ENCODE results near the gene NEU3.
A peak's percentile ranks its signal among the peaks of the same experiment; 100 is the strongest.
"Not testable (repeated sequence)": the region's sequence is repeated elsewhere in the genome, so short reads cannot be mapped to it uniquely, and the experiment has no call there.

NEU3 gene

DNA sequence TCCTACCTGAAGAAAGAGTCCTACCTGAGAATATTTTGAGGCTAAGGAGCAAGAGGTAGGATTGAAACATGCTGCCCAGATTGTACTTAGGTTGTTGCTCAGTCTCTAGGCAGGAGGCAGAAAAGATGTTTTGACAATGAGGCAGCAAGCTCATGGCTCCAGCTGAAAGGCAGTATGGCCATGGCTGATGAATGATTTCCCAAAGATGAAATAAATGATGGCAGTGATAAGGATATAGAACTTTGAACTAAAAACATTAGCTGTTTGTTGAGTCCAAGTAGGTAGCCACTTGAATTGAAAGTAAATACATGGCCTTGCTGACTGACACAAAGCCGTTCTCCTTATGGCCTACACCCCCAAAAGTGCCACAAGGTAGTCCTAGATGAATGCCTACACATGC, 6.8 kb upstream of the NEU3 start:
- no peaks in the 10 kb centered on the region for H3K27me3 ChIP-seq (replicated peaks; ENCODE audit: control insufficient read depth, insufficient read depth, low read length, poor library complexity, severe bottlenecking)
- no peak for DNase-seq

DNA sequence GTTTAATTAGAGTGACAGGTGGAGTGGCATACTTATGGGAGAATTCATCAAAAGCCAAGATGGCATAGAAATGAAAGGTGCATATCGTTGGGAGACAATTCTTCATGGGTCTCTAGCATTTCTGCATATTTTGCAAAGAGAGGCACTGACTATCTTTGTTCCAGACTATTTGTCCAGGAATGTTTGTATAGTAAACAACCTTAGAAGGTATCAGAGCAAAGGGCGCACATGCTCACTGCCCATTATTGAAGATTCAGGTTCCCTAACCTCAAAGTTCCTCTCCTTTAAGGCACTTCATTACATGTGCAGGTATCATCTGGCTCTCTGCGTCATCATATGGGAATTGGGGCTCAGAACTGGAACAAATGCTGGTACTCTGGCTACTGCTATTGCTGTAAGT, 4.7 kb upstream of the NEU3 start:
- Histone ChIP-seq H3K4me3 (ENCODE audit: insufficient read depth, low read depth, low read length, poor library complexity, severe bottlenecking) (no peak overlapping the region), H3K36me3 (ENCODE audit: control insufficient read depth, insufficient read depth, low read length) (no peaks in the 10 kb centered on the region), H3K9me3 (ENCODE audit: control insufficient read depth, low read length) (no peaks in the 10 kb centered on the region), H3K27me3 (replicated peaks; ENCODE audit: control insufficient read depth, insufficient read depth, low read length, poor library complexity, severe bottlenecking) (no peaks in the 10 kb centered on the region), H3K27ac (ENCODE audit: insufficient read depth, low read length, poor library complexity, severe bottlenecking) (no peak overlapping the region), H3K4me1 (ENCODE audit: control insufficient read depth, insufficient read depth, low read length, poor library complexity, severe bottlenecking) (peaks cover 2% of the 10 kb centered on the region)
- no peak for DNase-seq

More for the DNA sequence above, 6.8 kb upstream of the NEU3 start:
- no peaks in the 10 kb centered on the region for H3K9me3 ChIP-seq (ENCODE audit: control insufficient read depth, low read length)
- H3K4me3 ChIP-seq (ENCODE audit: insufficient read depth, low read depth, low read length, poor library complexity, severe bottlenecking) = no peak overlapping the region
- no peaks in the 10 kb centered on the region for H3K4me1 ChIP-seq (ENCODE audit: control insufficient read depth, insufficient read depth, low read length, poor library complexity, severe bottlenecking)
- no peak overlapping the region for H3K27ac ChIP-seq (ENCODE audit: insufficient read depth, low read length, poor library complexity, severe bottlenecking)
- H3K36me3 ChIP-seq (ENCODE audit: control insufficient read depth, insufficient read depth, low read length) = peaks cover 12% of the 10 kb centered on the region

- Histone ChIP-seq H3K36me3 (ENCODE audit: control insufficient read depth, insufficient read depth, low read length) (no peaks in the 10 kb centered on the region), H3K27ac (ENCODE audit: insufficient read depth, low read length, poor library complexity, severe bottlenecking) (no peak overlapping the region), H3K4me3 (ENCODE audit: insufficient read depth, low read depth, low read length, poor library complexity, severe bottlenecking) (no peak overlapping the region), H3K27me3 (replicated peaks; ENCODE audit: control insufficient read depth, insufficient read depth, low read length, poor library complexity, severe bottlenecking) (no peaks in the 10 kb centered on the region), H3K9me3 (ENCODE audit: control insufficient read depth, low read length) (no peaks in the 10 kb centered on the region), H3K4me1 (ENCODE audit: control insufficient read depth, insufficient read depth, low read length, poor library complexity, severe bottlenecking) (peaks cover 2% of the 10 kb centered on the region)
- DNase-seq = no peak
Measured at GRCh38 chr11:74984730-74985129, 4.0 kb upstream of the NEU3 start.

DNA sequence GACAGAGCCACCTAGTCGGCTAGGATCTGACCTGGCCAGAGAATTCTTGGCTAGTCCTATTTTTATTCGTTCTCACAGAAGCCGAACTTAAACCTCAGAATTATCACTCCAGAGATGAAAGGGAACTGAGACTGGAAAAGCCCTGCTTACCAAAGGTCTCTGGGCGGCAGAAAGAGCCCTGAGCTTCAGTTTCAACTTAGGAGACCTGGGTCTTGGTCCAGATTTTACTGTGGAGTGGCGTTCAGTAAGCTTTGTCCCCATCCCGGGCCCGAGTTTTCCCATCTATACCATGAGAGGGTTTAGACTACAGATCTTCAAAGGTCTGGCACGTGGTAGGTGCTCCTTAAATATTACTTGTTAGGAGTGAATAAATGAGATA, 516 bp downstream of the NEU3 start:
- Histone ChIP-seq H3K9me3 (ENCODE audit: control insufficient read depth, low read length) (no peaks in the 10 kb centered on the region), H3K36me3 (ENCODE audit: control insufficient read depth, insufficient read depth, low read length) (no peaks in the 10 kb centered on the region), H3K27ac (ENCODE audit: insufficient read depth, low read length, poor library complexity, severe bottlenecking) (peak overlapping the region; percentile 61), H3K27me3 (replicated peaks; ENCODE audit: control insufficient read depth, insufficient read depth, low read length, poor library complexity, severe bottlenecking) (no peaks in the 10 kb centered on the region), H3K4me1 (ENCODE audit: control insufficient read depth, insufficient read depth, low read length, poor library complexity, severe bottlenecking) (peaks cover 2% of the 10 kb centered on the region), H3K4me3 (ENCODE audit: insufficient read depth, low read depth, low read length, poor library complexity, severe bottlenecking) (peak overlapping the region; percentile 75)
- no peak for DNase-seq

- not testable (repeated sequence) for DNase-seq
Measured at GRCh38 chr11:74990150-74990549, 1.4 kb downstream of the NEU3 start.

DNA sequence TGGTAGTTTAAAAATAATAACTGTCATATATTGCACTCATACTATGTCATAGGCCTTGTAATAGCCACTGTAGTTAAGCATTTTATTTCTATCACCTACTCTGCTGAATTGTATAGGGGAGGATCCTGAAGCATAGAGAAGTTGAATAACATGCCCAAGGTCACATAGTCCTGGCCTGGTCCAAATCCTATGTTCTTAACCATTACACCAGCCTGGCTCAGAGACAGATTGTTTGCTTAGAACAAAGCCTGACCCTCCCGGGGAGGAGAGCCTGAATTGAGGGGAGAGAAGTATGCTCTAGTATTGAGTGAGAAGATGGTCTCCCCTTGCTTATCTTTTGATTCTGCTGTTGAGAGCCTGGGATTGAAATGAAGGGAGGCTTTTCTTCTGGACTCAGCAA, 2.2 kb downstream of the NEU3 start:
- DNase-seq = no peak
- Histone ChIP-seq H3K27ac (ENCODE audit: insufficient read depth, low read length, poor library complexity, severe bottlenecking) (no peak overlapping the region), H3K4me3 (ENCODE audit: insufficient read depth, low read depth, low read length, poor library complexity, severe bottlenecking) (no peak overlapping the region), H3K36me3 (ENCODE audit: control insufficient read depth, insufficient read depth, low read length) (peaks cover 7% of the 10 kb centered on the region), H3K4me1 (ENCODE audit: control insufficient read depth, insufficient read depth, low read length, poor library complexity, severe bottlenecking) (peaks cover 2% of the 10 kb centered on the region), H3K27me3 (replicated peaks; ENCODE audit: control insufficient read depth, insufficient read depth, low read length, poor library complexity, severe bottlenecking) (no peaks in the 10 kb centered on the region), H3K9me3 (ENCODE audit: control insufficient read depth, low read length) (no peaks in the 10 kb centered on the region)

More at GRCh38 chr11:74990150-74990549, 1.4 kb downstream of the NEU3 start:
- not testable (repeated sequence) for H3K4me1 ChIP-seq (ENCODE audit: control insufficient read depth, insufficient read depth, low read length, poor library complexity, severe bottlenecking); H3K27ac ChIP-seq (ENCODE audit: insufficient read depth, low read length, poor library complexity, severe bottlenecking); H3K4me3 ChIP-seq (ENCODE audit: insufficient read depth, low read depth, low read length, poor library complexity, severe bottlenecking); H3K36me3 ChIP-seq (ENCODE audit: control insufficient read depth, insufficient read depth, low read length); H3K9me3 ChIP-seq (ENCODE audit: control insufficient read depth, low read length); H3K27me3 ChIP-seq (replicated peaks; ENCODE audit: control insufficient read depth, insufficient read depth, low read length, poor library complexity, severe bottlenecking)

- peaks cover 12% of the 10 kb centered on the region for H3K36me3 ChIP-seq (ENCODE audit: control insufficient read depth, insufficient read depth, low read length)
- no peak for DNase-seq
Measured at GRCh38 chr11:74992852-74993251, 4.1 kb downstream of the NEU3 start.

DNA sequence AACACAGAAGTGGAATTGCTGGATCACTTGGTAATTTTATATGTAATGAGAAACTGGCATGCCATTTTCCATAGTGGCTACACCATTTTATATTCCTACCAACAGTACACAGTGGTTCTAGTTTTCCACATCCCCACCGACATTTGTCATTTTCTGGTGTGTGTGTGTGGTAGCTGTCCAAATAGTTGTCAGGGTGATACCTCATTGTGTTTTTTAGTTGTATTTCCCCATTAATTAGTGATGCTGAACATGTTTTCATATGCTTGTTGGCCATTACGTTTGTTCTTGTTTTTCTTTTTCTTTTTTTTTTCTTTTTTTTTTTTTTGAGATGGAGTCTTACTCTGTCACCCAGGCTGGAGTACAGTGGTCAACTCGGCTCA, 12.2 kb downstream of the NEU3 start:
- no peaks in the 10 kb centered on the region for H3K27me3 ChIP-seq (replicated peaks; ENCODE audit: control insufficient read depth, insufficient read depth, low read length, poor library complexity, severe bottlenecking)
- peaks cover 14% of the 10 kb centered on the region for H3K36me3 ChIP-seq (ENCODE audit: control insufficient read depth, insufficient read depth, low read length)
- no peak for DNase-seq
- no peaks in the 10 kb centered on the region for H3K9me3 ChIP-seq (ENCODE audit: control insufficient read depth, low read length)
- H3K27ac ChIP-seq (ENCODE audit: insufficient read depth, low read length, poor library complexity, severe bottlenecking) = no peak overlapping the region
- no peak overlapping the region for H3K4me3 ChIP-seq (ENCODE audit: insufficient read depth, low read depth, low read length, poor library complexity, severe bottlenecking)
- H3K4me1 ChIP-seq (ENCODE audit: control insufficient read depth, insufficient read depth, low read length, poor library complexity, severe bottlenecking) = no peaks in the 10 kb centered on the region

More at GRCh38 chr11:74992852-74993251, 4.1 kb downstream of the NEU3 start:
- H3K27me3 ChIP-seq (replicated peaks; ENCODE audit: control insufficient read depth, insufficient read depth, low read length, poor library complexity, severe bottlenecking) = no peaks in the 10 kb centered on the region
- H3K4me3 ChIP-seq (ENCODE audit: insufficient read depth, low read depth, low read length, poor library complexity, severe bottlenecking) = no peak overlapping the region
- peaks cover 2% of the 10 kb centered on the region for H3K4me1 ChIP-seq (ENCODE audit: control insufficient read depth, insufficient read depth, low read length, poor library complexity, severe bottlenecking)
- no peak overlapping the region for H3K27ac ChIP-seq (ENCODE audit: insufficient read depth, low read length, poor library complexity, severe bottlenecking)
- no peaks in the 10 kb centered on the region for H3K9me3 ChIP-seq (ENCODE audit: control insufficient read depth, low read length)

DNA sequence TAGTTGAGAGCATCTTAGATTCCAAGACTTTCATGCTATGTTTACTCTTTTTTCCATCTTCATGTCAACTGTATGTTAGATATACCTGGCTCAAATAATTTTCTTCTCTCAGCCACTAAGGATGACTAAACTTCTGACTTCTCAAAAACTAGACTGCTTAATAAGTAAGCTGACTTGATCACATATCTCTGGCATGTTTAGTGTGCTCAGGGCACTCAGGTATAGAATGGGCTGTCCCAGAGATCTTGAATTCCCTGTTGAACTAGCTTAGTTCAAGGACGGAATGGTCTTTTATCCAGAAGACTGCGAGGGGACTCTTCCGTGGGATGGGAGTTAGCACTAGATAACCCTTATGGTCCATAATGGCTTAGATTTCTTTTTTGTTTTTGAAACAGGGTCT, 13.0 kb downstream of the NEU3 start:
- Histone ChIP-seq H3K36me3 (ENCODE audit: control insufficient read depth, insufficient read depth, low read length) (peaks cover 18% of the 10 kb centered on the region), H3K27ac (ENCODE audit: insufficient read depth, low read length, poor library complexity, severe bottlenecking) (no peak overlapping the region), H3K4me3 (ENCODE audit: insufficient read depth, low read depth, low read length, poor library complexity, severe bottlenecking) (no peak overlapping the region), H3K4me1 (ENCODE audit: control insufficient read depth, insufficient read depth, low read length, poor library complexity, severe bottlenecking) (no peaks in the 10 kb centered on the region), H3K27me3 (replicated peaks; ENCODE audit: control insufficient read depth, insufficient read depth, low read length, poor library complexity, severe bottlenecking) (no peaks in the 10 kb centered on the region), H3K9me3 (ENCODE audit: control insufficient read depth, low read length) (no peaks in the 10 kb centered on the region)
- no peak for DNase-seq

- H3K27me3 ChIP-seq (replicated peaks; ENCODE audit: control insufficient read depth, insufficient read depth, low read length, poor library complexity, severe bottlenecking) = no peaks in the 10 kb centered on the region
- no peaks in the 10 kb centered on the region for H3K4me1 ChIP-seq (ENCODE audit: control insufficient read depth, insufficient read depth, low read length, poor library complexity, severe bottlenecking)
- H3K9me3 ChIP-seq (ENCODE audit: control insufficient read depth, low read length) = no peaks in the 10 kb centered on the region
- H3K4me3 ChIP-seq (ENCODE audit: insufficient read depth, low read depth, low read length, poor library complexity, severe bottlenecking) = no peak overlapping the region
- DNase-seq = no peak
- peaks cover 18% of the 10 kb centered on the region for H3K36me3 ChIP-seq (ENCODE audit: control insufficient read depth, insufficient read depth, low read length)
- no peak overlapping the region for H3K27ac ChIP-seq (ENCODE audit: insufficient read depth, low read length, poor library complexity, severe bottlenecking)
Measured at GRCh38 chr11:75002516-75002915, 13.8 kb downstream of the NEU3 start.

DNA sequence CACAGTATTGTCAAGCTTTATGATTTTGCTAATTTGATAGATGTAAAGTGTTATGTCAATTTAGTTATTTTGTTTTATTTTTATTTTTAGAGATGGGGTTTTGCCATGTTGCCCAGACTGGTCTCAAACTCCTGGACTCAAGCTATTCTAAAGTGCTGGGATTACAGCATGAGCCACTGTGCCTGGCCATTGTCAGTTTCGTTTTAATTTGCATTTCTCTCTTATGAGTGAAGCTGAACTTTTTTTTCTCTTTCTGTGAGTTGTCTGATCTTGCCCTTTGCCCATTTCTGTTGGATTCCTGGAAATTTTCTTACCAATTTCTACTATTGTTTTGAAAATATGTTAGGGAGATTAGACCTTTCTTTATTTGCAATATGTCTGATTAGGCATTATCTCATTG, 15.5 kb downstream of the NEU3 start:
- no peak for DNase-seq
- no peaks in the 10 kb centered on the region for H3K9me3 ChIP-seq (ENCODE audit: control insufficient read depth, low read length)
- H3K36me3 ChIP-seq (ENCODE audit: control insufficient read depth, insufficient read depth, low read length) = peaks cover 26% of the 10 kb centered on the region
- H3K27ac ChIP-seq (ENCODE audit: insufficient read depth, low read length, poor library complexity, severe bottlenecking) = no peak overlapping the region
- H3K27me3 ChIP-seq (replicated peaks; ENCODE audit: control insufficient read depth, insufficient read depth, low read length, poor library complexity, severe bottlenecking) = no peaks in the 10 kb centered on the region
- H3K4me3 ChIP-seq (ENCODE audit: insufficient read depth, low read depth, low read length, poor library complexity, severe bottlenecking) = no peak overlapping the region
- no peaks in the 10 kb centered on the region for H3K4me1 ChIP-seq (ENCODE audit: control insufficient read depth, insufficient read depth, low read length, poor library complexity, severe bottlenecking)
